IMR-90 (cell line): Measurements from ENCODE around the gene VAV3. TPM values are rescaled to one million over a fixed set of nuclear protein-coding genes. Genes with fewer than 3 reads are reported as not detected.

Source experiments
- ATAC-seq: fragments of 200-7000 bp; cut with Tn5 transposase; 2 replicates; pipeline ENCODE4 v1.9.1; 2020; ENCODE audit warnings: low read depth, mild to moderate bottlenecking, moderate library complexity
- BruUV-seq: library from RNA; stranded (reverse); fragments of 400-500 nt; replicated peaks from 2 replicates; lab custom pipeline; 2021; lab: Mats Ljungman, UMichigan
- CTCF ChIA-PET: fragments of 300-600 bp; formaldehyde crosslinking; extraction: SDS; loops from one replicate; lab custom pipeline; 2021; ENCODE audit warnings: antibody characterized with exemption; lab: Yijun Ruan, JAX
- POLR2A ChIA-PET: fragments of 300-600 bp; sonication (Branson Sonifier 250); formaldehyde crosslinking; loops from one replicate; lab custom pipeline; 2022; ENCODE audit warnings: antibody characterized with exemption; ENCODE audit not compliant: unreplicated experiment; lab: Charles Lee
- DNase-seq: peaks from one replicate; pipeline ENCODE4 v3.0.0; 2013
- H2AFZ ChIP-seq: replicated peaks from 2 replicates; pipeline ENCODE3; 2013; ENCODE audit warnings: low read length, mild to moderate bottlenecking; ENCODE audit not compliant: poor library complexity
- H2AK5ac ChIP-seq: 2 replicates; pipeline ENCODE4 v1.6.1; 2013; ENCODE audit warnings: low read depth, low read length, inconsistent platforms
- H2AK9ac ChIP-seq: replicated peaks from 2 replicates; pipeline ENCODE3; 2013; ENCODE audit warnings: mild to moderate bottlenecking, low read depth, low read length, moderate library complexity; ENCODE audit not compliant: poor library complexity
- H2BK120ac ChIP-seq: 2 replicates; pipeline ENCODE4 v1.6.1; 2013; ENCODE audit warnings: low read depth, low read length, inconsistent platforms
- H2BK15ac ChIP-seq: 3 replicates; pipeline ENCODE4 v1.6.1; 2013; ENCODE audit warnings: low read depth, low read length, inconsistent platforms
- H2BK20ac ChIP-seq: 2 replicates; pipeline ENCODE4 v1.6.1; 2013; ENCODE audit warnings: low read depth, mild to moderate bottlenecking, inconsistent platforms, low read length, moderate library complexity
- H2BK5ac ChIP-seq: 2 replicates; pipeline ENCODE4 v1.6.1; 2013; ENCODE audit warnings: mild to moderate bottlenecking, low read depth, low read length, inconsistent platforms; ENCODE audit not compliant: poor library complexity, severe bottlenecking
- H3K14ac ChIP-seq: replicated peaks from 2 replicates; pipeline ENCODE4 v1.6.1; 2013; ENCODE audit warnings: low read depth, low read length, inconsistent platforms
- H3K18ac ChIP-seq: 2 replicates; pipeline ENCODE4 v1.6.1; 2013; ENCODE audit warnings: low read depth, low read length, control low read depth
- H3K23ac ChIP-seq: 2 replicates; pipeline ENCODE4 v1.6.1; 2013; ENCODE audit warnings: low read depth, low read length, inconsistent platforms
- H3K27ac ChIP-seq: 2 replicates; pipeline ENCODE4 v1.5.1; 2013; ENCODE audit warnings: mild to moderate bottlenecking, control low read depth, low read length; ENCODE audit not compliant: insufficient read depth
- H3K27me3 ChIP-seq: 2 replicates; pipeline ENCODE4 v1.6.1; 2013; ENCODE audit warnings: low read length; ENCODE audit not compliant: control insufficient read depth, insufficient read depth
- H3K36me3 ChIP-seq: 2 replicates; pipeline ENCODE4 v1.6.1; 2013; ENCODE audit warnings: low read length, mixed read lengths; ENCODE audit not compliant: control insufficient read depth, insufficient read depth
- H3K4ac ChIP-seq: 2 replicates; pipeline ENCODE4 v1.6.1; 2013; ENCODE audit warnings: low read depth, low read length, inconsistent platforms
- H3K4me1 ChIP-seq: 2 replicates; pipeline ENCODE4 v1.6.1; 2013; ENCODE audit warnings: low read length, mixed read lengths; ENCODE audit not compliant: control insufficient read depth, insufficient read depth
- H3K4me2 ChIP-seq: 2 replicates; pipeline ENCODE4 v1.6.1; 2013; ENCODE audit warnings: low read depth, mild to moderate bottlenecking, control low read depth, low read length, moderate library complexity
- H3K4me3 ChIP-seq: 2 replicates; pipeline ENCODE4 v1.5.1; 2013; ENCODE audit warnings: low read depth, mild to moderate bottlenecking, control low read depth, low read length, moderate library complexity; ENCODE audit not compliant: insufficient read depth
- H3K56ac ChIP-seq: 2 replicates; pipeline ENCODE4 v1.6.1; 2013; ENCODE audit warnings: low read length, inconsistent platforms; ENCODE audit not compliant: insufficient read depth; ENCODE audit errors: extremely low read depth
- H3K79me1 ChIP-seq, 2 experiments: 2 replicates each; pipeline ENCODE4 v1.6.1; 2013; ENCODE audit warnings: low read length in 2 of 2, inconsistent platforms in 1 of 2, low read depth in 1 of 2
- H3K9ac ChIP-seq: 2 replicates; pipeline ENCODE4 v1.6.1; 2013; ENCODE audit warnings: low read depth, low read length, control low read depth
- H3K9me1 ChIP-seq: 2 replicates; pipeline ENCODE4 v1.6.1; 2013; ENCODE audit warnings: low read length, inconsistent platforms; ENCODE audit not compliant: insufficient read depth
- H3K9me3 ChIP-seq: 2 replicates; pipeline ENCODE4 v1.6.1; 2013; ENCODE audit warnings: low read length; ENCODE audit not compliant: control insufficient read depth, insufficient read depth
- H4K20me1 ChIP-seq: 2 replicates; pipeline ENCODE4 v1.6.1; 2013; ENCODE audit warnings: low read length, inconsistent platforms; ENCODE audit not compliant: insufficient read depth
- H4K5ac ChIP-seq: 2 replicates; pipeline ENCODE4 v1.6.1; 2013; ENCODE audit warnings: mild to moderate bottlenecking, low read depth, low read length, control low read depth
- H4K8ac ChIP-seq, 2 experiments: 2 replicates each; pipeline ENCODE4 v1.6.1; 2013; ENCODE audit warnings: low read depth in 2 of 2, low read length in 2 of 2, control low read depth in 1 of 2, inconsistent platforms in 1 of 2
- H4K91ac ChIP-seq: 2 replicates; pipeline ENCODE4 v1.6.1; 2013; ENCODE audit warnings: low read depth, low read length, inconsistent platforms; ENCODE audit not compliant: insufficient read depth
- BHLHE40 ChIP-seq: fragments of 150-350 bp; IDR thresholded peaks from 2 replicates; pipeline ENCODE4 v1.6.1; 2016; ENCODE audit warnings: mild to moderate bottlenecking, low read depth, low read length
- CEBPB ChIP-seq: IDR thresholded peaks from 2 replicates; pipeline ENCODE4 v1.6.1; 2012; ENCODE audit warnings: low read depth, low read length, improper control_type of control experiment
- CHD1 ChIP-seq: IDR thresholded peaks from 2 replicates; pipeline ENCODE4 v1.6.1; 2012; ENCODE audit warnings: low read depth, low read length, improper control_type of control experiment
- CTCF ChIP-seq: conservative IDR thresholded peaks from 2 replicates; pipeline ENCODE4 v1.5.1; 2012; ENCODE audit warnings: mild to moderate bottlenecking, low read depth, low read length, improper control_type of control experiment
- ELK1 ChIP-seq: fragments of 150-350 bp; IDR thresholded peaks from 2 replicates; pipeline ENCODE4 v1.6.1; 2016; ENCODE audit warnings: low read depth, mild to moderate bottlenecking, low read length, moderate library complexity, borderline replicate concordance
- FOS ChIP-seq: fragments of 150-350 bp; IDR thresholded peaks from 2 replicates; pipeline ENCODE4 v1.6.1; 2016; ENCODE audit warnings: low read depth, low read length
- MAFK ChIP-seq: IDR thresholded peaks from 2 replicates; pipeline ENCODE4 v1.6.1; 2012; ENCODE audit warnings: low read depth, low read length, improper control_type of control experiment
- MAZ ChIP-seq: IDR thresholded peaks from 2 replicates; pipeline ENCODE4 v1.6.1; 2012; ENCODE audit warnings: low read depth, mild to moderate bottlenecking, low read length, improper control_type of control experiment, moderate library complexity, borderline replicate concordance
- MXI1 ChIP-seq: IDR thresholded peaks from 2 replicates; pipeline ENCODE4 v1.6.1; 2012; ENCODE audit warnings: low read depth, mild to moderate bottlenecking, low read length, moderate library complexity, borderline replicate concordance
- NFE2L2 ChIP-seq: fragments of 150-350 bp; IDR thresholded peaks from 2 replicates; pipeline ENCODE4 v1.6.1; 2016; ENCODE audit warnings: low read depth, mild to moderate bottlenecking, low read length
- POLR2A ChIP-seq: IDR thresholded peaks from 2 replicates; pipeline ENCODE4 v1.6.1; 2012; ENCODE audit warnings: mild to moderate bottlenecking, low read depth, low read length
- RAD21 ChIP-seq: IDR thresholded peaks from 2 replicates; pipeline ENCODE4 v1.6.1; 2012; ENCODE audit warnings: low read length, improper control_type of control experiment
- RCOR1 ChIP-seq: IDR thresholded peaks from 2 replicates; pipeline ENCODE4 v1.6.1; 2012; ENCODE audit warnings: mild to moderate bottlenecking, low read length, improper control_type of control experiment; ENCODE audit not compliant: insufficient replicate concordance
- RFX5 ChIP-seq: IDR thresholded peaks from 2 replicates; pipeline ENCODE4 v1.8.0; 2012; ENCODE audit warnings: low read depth, mild to moderate bottlenecking, low read length, moderate library complexity
- SMC3 ChIP-seq: fragments of 150-350 bp; IDR thresholded peaks from 2 replicates; pipeline ENCODE4 v1.6.1; 2016; ENCODE audit warnings: low read depth, mild to moderate bottlenecking, antibody characterized with exemption, low read length, moderate library complexity
- USF2 ChIP-seq: fragments of 150-350 bp; IDR thresholded peaks from 2 replicates; pipeline ENCODE4 v1.6.1; 2017; ENCODE audit warnings: mild to moderate bottlenecking, antibody characterized with exemption, low read length, low read depth
- WGBS, 2 experiments: methylation state at CpG; one replicate each; pipeline versions ENCODE4 v1.1.5 to v1.1.7; 2013; ENCODE audit warnings: missing lambda C conversion rate in 2 of 2; ENCODE audit not compliant: insufficient read length in 1 of 2; ENCODE audit errors: extremely low coverage in 2 of 2; 5-methylcytosine and 5-hydroxymethylcytosine counted together
- dilution Hi-C: fragments of 300-500 bp; cut with HindIII; formaldehyde crosslinking; loops from one replicate; pipeline ENCODE4 v1.14.3; 2018; ENCODE audit warnings: low sequenced_read_pairs; ENCODE audit not compliant: unreplicated experiment
- in situ Hi-C: fragments of 300-500 bp; cut with MboI; formaldehyde crosslinking; loops from 3 replicates; pipeline ENCODE4 v1.14.3; 2019; ENCODE audit warnings: low sequenced_read_pairs, inconsistent platforms, mixed read lengths
- intact Hi-C: fragments of 100-400 bp; cut with micrococcal nuclease; formaldehyde crosslinking; loops from 2 replicates; pipeline ENCODE4 v1.10.0; 2022
- polyA plus RNA-seq, 3 experiments: library from polyadenylated mRNA; depleted of rRNA; stranded (reverse); fragments of >200 nt; gene quantifications; 2 replicates each; pipeline ENCODE4 v1.2.3, GENCODE V29; 2012; ENCODE audit warnings: low replicate concordance in 1 of 3
- total RNA-seq: library from RNA; depleted of rRNA; stranded (reverse); fragments of >200 nt; gene quantifications from 2 replicates; pipeline ENCODE4 v1.2.3, GENCODE V29; 2012

Gene VAV3
- total and polyA plus RNA-seq, 2 of the 4 experiments (the other 2 are of a cell fraction): 0.12 to 0.18 TPM

- TF ChIP-seq POLR2A (no peak), FOS (no peak), CHD1 (no peak), RFX5 (no peak), RAD21 (no peak), USF2 (no peak), CEBPB (no peak), MAZ (no peak), RCOR1 (no peak), BHLHE40 (no peak), NFE2L2 (no peak), CTCF (no peak), SMC3 (no peak), ELK1 (no peak), MAFK (no peak), MXI1 (no peak)
- ATAC-seq (no peak), DNase-seq (no peak)
- Histone ChIP-seq H3K56ac (no peak overlapping the region), H2AK9ac (no peak overlapping the region), H4K5ac (no peak overlapping the region), H3K36me3 (no peaks in the 10 kb centered on the region), H3K9me3 (no peaks in the 10 kb centered on the region), H3K14ac (no peak overlapping the region), H3K4me2 (no peak overlapping the region), H3K9me1 (no peaks in the 10 kb centered on the region), H3K27ac (no peak overlapping the region), H4K8ac (no peak overlapping the region), H4K20me1 (no peaks in the 10 kb centered on the region), H3K4ac (no peak overlapping the region), H4K91ac (no peak overlapping the region), H3K23ac (no peak overlapping the region), H3K4me1 (no peaks in the 10 kb centered on the region), H2BK5ac (no peak overlapping the region), H3K9ac (no peak overlapping the region), H3K4me3 (no peak overlapping the region), H3K18ac (no peak overlapping the region), H2BK15ac (no peak overlapping the region), H3K27me3 (no peaks in the 10 kb centered on the region), H2AK5ac (no peak overlapping the region), H2BK120ac (no peak overlapping the region), H2AFZ (no peak overlapping the region), H2BK20ac (no peak overlapping the region), H3K79me1 (no peaks in the 10 kb centered on the region)
- BruUV-seq: no TSS peak
- intact Hi-C loops (loop anchor here (10.0 kb wide), 3 partner anchors 418 to 848 kb away; partner anchors contain the start of gene SLC25A24), in situ Hi-C loops (loop anchor here (5.0 kb wide), 1 partner anchor 340 kb away; no protein-coding TSS in a partner anchor), dilution Hi-C loops (no loop called here)
- ChIA-PET POLR2A (no interaction called here), CTCF (no interaction called here)
- no CpG with 5 or more reads among the region's 2 CpGs for WGBS, 2 experiments
Measured at GRCh38 chr1:107787299-107787698, 177.7 kb downstream of the VAV3 start.
